ENCODE data around the gene TTI1.
"Not testable (repeated sequence)": the region's sequence is repeated elsewhere in the genome, so short reads cannot be mapped to it uniquely, and the experiment has no call there.

The TTI1 gene

DNA sequence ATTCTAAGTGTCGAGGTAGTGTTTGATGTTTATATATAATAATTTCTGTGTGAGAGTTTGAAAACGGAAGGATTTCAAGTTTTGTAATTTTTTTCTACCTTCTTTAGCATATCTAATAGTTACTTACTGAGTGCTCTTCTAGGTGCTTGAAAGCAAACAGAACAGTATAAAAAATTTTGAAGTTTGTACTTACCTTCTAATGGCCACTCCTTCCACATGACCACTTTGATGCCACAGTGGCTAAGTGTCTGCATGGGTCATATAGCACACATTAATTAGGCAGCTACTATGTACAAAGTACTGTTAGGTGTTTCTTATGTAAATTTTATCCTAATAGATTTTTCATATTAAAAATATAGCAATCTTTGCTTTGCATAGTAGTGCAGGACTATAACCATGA is 21.4 kb upstream of the TTI1 start:
- no peak for DNase-seq

DNA sequence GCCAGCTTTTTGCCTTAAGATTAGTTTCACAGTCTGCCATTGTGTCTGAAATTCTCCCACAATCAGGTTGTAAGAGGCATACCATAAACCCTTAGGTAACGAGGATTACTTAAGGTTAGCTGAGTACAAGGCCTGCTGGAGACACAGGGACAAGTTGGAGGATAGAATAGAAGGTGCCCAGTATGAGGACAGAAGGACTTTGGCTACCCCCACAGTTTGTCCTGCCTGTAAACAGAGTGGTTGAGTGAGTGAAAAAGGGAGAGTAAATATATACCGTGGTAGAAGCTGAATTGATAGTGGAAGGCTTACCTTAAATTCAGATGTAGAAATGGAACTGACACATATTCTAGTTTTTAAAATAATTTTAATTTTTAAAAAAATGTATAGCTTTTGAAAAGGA is 19.6 kb upstream of the TTI1 start:
- no peak for DNase-seq

DNA sequence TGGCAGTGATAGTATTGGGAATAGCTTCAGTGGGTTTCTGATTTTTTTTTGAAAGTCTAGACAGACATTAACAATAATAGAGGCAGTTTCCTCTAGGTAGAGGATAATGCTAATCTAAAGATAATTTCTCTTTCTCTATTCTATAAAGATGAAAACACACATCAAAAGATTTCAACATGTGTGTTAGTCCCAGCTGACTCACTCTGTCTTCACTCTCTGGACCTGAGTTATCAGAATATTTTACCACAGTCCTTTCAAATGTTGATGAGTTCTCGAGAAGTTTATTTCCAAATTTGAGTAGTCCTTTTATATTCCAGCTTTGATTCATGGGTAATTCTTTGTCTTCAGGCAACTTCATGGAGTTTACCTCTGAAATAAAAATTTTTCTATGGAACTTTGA is 17.4 kb upstream of the TTI1 start:
- DNase-seq: no peak

DNA sequence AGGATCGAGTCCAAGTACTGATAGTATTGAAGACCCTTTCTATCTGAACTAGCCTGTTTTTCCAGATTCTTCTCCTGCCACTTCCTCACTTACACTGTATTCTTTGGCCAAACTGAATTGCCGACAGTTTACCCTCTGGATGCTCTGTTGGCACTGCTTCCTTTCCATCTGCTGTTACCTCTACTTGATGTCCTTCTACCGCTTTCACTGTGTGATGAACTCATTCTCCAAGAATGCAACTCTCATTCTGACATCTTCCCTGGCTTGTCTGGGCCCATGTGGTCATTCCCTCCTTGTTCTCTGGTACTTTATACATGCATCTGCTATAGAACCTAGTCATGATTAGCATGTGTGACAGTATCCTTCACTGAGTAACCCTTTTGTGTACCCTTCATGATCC is 16.5 kb upstream of the TTI1 start:
- DNase-seq: peak; percentile 35

DNA sequence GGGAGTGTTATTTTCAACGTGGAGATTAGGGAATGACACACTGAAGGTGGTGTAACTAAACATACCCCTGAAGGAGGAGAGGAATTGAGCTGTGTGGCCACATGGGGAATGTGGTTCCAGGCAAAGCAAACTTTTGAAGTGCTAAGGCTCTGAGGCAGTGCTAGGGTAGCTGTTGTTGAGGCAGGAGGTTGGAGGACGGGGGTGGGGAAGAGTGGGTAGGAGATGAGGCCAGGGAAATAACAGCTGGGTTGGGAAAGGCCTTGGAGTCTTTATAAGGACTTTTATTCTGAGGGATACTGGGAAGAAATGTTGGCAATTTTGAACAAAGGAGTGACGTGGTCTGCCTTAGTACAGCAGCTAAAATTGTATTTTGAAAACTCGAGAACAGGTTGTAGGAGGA is 13.3 kb upstream of the TTI1 start:
- no peak for DNase-seq

DNA sequence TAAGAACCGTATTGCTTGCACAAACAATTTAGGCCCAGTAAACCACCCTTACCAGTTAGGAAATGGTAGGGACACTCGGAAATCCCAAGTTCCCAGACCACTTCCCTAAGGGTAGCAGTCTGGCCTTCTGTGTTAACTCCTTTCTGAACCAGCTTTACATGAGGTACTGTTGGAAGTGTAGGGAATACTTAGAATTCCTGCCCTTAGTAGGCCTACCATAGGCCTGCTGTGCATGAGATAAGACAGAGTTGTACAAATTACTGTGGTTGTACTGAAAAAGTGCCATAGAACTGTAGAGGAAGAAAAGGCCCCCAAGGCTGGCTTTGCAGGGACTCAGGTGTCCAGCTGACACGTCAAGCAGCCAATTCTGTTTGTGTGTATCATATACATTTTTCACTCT is 11.4 kb upstream of the TTI1 start:
- no peak for DNase-seq

DNA sequence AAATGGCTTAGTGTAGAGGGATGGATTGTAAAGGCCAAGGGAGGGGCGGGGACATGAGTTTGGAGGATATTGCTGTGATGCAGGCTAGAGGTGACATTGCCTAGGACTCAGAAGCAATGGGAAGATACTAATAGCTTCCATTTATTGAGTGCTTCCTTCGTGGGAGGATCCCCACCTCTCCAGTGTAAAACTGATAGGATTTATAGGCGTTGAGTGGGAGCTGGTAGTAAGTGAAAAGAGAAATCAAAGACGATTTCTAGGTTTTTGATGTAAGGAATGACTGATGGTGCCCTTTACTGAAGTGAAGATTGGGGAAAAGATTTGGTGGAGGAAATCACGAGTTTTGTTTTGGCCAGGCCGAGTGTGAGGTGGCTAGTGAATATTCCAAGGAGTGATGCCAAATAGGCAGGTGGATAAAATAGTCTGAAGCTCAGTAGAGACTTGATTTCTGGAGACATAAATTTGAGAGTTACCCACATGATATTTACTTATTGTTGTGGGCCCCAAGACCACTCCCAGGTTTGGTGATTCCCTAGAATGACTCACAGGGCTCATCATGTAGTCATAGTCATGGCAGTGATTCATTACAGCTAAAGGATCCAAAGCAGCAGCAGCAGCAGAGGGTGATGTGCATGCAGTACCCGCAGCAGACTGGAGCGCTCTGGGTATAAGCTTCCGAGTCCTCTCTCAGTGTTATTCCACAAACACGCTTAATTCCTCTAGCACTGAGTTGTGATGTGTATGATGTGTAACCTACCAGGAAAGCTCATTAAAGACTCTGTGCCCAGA is 10.4 kb upstream of the TTI1 start:
- peak; percentile 14 for DNase-seq

DNA sequence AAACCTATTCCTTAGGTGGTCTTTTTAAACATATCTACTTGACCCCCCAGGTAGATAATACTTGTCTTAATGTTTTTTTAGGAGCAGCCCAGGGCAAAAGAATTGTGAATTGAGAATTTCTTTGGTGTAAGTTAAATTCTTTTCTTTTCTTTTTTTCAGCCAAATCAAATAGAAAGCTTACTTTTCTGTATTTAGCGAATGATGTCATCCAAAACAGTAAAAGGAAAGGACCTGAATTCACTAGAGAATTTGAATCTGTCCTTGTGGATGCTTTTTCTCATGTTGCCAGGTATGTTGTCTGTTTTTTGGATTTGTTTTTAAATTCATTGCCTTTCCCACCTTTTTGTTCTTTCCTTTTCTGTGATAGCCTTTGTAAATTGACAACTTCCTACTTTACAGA is 7.0 kb upstream of the TTI1 start:
- no peak for DNase-seq

DNA sequence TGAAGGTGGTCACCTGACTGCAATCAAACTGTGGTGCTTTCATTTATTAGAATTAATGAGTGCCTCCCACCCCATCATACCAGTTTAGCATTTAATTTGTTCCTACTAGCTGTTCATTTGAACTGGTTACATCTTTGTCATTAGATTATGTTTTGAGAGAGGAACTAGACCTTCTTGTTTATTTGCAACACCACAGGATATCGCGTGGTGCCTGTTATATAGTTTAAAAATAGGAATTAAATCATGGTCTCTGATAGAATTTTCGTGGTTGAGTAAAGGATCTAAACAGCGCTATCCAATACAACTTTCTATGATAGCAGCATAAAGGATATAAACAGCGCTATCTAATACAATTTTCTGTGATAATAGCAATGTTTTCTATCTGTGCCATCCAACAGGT is 3.1 kb upstream of the TTI1 start:
- DNase-seq: no peak

DNA sequence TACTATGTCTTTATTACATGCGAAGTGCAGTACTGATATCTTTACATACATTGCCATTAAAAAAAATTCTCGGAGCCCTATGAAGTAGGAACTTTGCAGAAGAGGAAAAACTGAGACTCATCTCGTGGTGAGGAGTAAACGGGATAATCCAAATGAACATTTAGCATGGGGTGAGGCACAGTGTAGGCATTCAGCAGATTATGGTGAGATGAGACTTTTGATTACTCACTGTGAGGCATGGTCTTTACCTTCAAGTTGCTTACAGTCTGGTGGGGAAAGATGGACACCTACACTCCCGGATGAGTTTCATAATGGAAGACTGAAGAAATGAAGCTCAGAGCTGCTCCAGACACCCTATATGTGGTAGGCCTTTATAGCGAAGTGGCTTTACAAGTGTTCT is 1.7 kb upstream of the TTI1 start:
- no peak for DNase-seq

DNA sequence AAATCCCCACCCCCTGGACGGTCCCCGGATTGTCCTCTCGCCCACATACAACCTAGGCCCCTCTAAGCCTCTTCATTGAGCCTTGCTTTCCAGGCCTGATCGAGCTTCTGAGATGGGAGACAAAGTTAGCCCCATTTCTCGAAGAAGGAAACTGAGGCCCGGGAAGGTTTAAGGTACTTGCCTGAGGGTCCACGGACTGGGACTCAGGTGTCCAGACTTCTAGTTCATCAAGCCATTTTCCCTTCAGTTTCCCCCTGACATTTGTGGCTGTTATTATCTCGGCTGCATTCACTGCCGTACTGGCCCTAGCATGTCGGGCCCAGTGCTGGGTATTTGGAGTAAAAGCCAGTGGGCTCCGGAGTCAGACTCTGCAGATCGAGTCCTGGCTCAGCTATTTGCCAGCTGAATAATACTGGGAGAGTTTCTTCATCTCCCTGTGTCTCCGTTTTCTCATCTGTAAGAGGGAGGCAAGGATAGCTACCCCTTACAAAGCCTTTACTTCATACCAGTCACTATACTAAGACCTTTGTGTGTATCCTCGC is 923 bp upstream of the TTI1 start:
- DNase-seq: no peak

DNA sequence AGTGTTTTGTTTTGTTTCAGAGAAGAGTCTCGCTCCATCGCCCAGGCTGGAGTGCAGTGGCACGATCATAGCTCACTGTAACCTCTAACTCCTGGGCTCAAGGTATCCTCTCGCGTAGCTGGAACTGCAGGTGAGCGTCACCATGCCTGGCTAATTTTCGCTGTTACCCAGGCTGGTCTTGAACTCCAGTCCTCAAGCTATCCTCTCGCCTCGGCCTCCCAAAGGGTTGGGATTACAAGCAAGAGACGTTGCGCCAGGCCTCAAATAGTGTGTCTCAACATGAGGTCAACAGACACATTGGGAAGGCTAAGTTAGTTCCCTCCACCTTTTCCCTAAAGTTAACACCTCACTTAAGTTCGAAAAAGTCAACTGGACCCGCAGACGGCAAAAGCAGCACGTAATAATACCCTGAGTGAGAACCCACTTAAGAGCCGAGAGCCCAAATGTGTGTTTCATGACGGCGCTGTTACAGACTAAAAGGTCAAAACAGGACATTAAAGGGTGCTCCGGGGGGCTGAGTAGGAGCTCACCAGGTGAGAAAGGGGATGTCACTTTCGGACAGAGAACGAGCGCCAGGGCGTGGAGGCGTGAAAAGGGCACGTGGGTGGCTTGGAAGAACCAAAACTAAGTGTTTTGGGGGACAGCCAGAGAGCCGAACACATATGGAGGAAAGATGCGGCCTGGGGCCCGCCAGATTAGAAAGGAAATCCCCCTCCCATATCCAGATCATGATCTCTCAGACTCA is 499 bp downstream of the TTI1 start:
- peak; percentile 83 for DNase-seq

DNA sequence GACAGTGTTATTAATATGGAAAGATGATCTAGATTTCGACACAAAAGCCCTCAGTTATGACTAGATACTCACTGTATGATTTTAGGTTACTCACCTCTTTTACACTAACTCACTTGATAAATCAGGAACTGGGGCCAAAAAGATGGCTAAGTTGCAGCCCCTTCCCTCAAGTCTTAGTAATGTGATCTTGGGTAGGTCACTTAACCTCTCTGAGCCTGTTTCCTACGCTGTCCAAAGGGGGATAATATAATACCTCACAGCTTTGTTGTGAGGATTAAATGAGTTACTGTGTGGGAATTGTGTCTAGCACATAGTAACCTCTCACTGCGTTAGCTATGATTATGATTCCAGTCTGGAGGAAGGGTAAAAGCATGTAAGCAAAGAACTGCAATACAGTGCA is 1.3 kb downstream of the TTI1 start:
- DNase-seq: no peak

DNA sequence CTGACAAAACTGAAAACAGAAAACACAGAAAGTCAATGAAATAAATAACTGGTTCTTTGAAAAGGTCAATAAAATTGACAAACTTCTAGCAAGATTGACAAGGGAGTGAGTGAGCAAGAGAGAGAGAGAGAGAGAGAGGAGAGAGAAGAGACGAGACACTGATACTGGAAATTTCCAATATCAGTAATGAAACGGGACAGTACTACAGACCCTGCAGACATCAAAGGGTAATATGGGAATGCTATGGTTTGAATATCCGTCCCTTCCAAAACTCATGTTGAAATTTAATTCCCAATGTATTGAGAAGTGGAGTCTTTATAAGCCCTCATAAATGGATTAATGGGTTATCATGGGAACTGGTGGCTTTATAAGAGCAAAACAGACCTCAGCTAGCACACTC is 3.8 kb downstream of the TTI1 start:
- no peak for DNase-seq

DNA sequence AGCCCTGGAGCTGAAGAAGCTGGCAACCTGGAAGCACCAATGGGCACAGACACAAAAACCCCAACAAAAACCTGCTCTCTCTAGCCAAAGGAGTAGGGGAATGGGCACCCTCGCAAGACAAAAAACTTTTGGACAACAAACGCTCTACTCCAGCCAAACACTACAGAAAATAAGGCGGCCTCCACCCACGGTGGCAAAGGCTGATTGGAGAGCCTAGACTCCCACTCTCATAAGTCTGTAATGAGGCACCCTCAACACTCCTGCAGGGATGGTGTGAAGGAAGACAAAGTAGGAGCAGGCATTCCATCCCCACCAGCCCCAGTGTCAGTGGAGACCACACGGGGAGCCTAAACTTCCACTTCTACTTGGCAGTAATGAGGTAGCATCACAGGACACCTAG is 8.8 kb downstream of the TTI1 start:
- no peak for DNase-seq

DNA sequence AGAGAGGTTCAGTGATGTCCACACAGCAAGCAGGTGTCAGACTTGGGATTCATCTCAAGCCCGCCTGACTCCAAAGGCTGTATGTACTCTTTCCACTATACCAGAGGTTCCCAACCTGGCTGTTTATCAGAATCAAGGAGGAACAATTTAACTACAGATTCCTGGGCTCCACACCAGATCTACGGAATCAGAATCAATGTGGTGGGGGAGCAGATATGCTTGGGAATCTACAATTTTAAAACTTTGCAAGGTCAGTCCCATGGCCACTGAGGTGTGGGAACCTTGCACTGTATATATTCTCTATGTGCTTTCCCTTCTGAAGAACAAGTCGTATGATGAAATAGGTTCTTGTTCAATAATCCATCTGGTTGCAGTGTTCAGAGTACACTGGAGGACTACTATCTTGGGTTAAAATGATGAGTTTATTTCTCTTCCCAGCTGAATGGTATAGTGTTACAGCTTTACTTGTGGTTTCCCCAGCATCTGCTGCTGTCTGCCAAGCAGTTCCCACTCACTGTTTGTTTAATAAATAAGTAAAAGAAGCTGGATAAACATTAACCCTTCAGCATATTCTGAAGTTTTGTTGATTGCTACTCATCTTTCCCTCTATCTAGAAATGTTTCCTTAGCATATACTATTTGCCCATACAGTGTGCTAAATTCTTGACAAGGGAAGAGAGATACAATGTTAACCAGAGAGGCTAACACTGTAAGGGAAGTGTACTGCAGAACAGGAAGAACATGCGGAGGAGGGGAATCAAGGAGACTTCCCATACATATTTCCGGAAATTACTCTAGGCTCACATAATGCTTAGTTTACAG is 9.9 kb downstream of the TTI1 start:
- peak; percentile 68 for DNase-seq

DNA sequence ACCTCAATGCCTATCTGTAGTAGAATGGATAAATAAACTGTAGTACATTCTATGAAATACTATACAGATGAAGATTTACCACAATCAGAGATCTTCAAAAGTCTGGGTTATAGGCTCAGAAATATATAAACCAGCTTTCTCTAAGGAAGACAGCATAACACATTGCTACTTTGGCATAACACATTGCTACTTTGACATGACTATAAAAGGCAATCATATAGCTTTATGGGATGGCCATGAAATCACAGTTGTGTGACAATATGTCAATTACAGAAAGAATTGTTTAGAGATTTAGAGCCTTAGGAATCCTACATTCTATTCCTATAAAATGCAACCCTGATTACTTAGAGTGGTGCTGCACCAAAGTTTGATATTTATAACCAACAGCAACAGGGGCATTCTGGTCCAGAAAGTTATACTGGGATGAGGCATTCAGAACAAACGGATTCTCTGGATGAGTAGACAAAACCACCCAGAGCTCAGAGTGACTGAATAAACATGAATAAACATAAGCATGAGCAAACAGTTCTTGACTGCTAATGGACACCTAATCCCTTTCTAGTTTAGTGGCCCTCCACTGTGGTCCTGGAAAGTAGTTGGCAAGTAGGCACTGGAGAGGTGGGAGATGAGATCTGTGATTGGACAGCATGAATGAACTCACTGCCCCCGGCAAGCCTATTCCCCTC is 12.0 kb downstream of the TTI1 start:
- DNase-seq: peak; percentile 62

DNA sequence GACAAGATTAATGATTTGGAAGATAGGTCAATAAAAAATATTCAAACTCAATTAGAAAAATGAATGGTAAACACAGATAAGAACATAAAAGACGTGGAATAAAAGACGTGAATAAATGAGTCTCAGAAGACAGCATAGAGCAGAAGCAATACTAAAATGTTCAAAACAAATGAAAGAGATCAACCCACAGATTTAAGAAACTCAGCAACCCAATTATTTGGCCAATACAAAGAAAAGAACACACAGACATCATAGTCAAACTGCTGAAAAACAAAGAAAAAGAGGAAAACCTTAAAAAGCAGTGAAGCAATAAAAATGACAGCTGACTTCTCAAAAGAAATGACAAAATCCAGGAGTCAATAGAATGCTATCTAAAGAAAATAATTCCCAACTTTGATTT is 14.9 kb downstream of the TTI1 start:
- no peak for DNase-seq

DNA sequence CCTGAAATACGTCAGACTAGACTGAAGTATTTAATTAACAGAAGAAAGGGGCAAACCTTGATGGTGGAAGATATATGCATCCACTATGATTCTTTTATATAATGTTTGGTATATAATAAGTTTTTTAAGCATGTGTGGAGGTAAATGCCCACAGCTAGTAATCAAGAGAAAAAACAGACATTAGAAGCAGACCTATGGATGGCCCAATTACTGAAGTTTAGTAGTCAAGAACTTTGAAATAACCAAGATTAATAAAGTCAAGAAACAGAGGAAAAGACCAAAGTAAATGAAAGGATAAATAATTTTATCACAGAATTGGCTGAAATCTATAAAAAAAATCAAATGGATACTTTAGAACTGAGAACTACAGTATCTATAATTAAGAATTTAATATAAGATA is 15.3 kb downstream of the TTI1 start:
- no peak for DNase-seq

DNA sequence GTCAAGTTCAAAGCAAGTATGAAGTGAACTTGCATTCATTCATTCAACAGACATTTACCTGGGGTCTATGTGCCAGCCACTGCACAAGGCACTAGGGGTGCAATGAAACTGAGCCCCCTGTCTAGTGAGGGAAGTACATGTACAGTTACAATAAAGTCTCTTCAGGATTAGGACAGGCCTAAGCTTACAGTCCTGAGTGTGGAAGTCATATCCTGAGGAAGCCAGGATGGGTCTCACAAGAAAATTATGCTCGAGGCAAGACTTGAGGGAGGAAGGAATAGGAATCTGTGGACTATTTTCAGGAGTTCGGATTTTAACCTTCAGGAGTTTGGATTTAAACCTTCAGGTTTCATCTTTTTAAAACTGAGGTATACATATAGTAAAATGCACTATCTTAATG is 19.4 kb downstream of the TTI1 start:
- DNase-seq: no peak

DNA sequence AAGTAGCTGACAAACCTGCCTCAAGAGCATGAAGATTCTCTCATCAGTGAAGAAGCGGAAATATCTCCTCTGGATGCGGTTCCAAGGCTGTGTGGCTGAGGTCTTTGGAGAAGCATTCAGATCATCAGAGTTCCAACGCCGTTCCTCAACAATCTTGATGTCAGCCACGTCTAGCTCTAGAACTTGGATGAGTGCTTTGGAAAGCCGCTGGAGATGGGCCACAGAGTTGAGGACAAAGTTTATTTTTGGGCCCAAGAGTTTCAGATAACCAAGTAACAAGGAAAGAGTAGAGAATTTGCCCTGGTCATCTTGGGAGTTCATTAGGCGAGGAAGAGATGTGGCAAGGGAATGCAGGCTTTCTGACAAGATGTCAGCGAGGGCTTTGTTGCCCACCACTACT is 20.9 kb downstream of the TTI1 start:
- no peak for DNase-seq

DNA sequence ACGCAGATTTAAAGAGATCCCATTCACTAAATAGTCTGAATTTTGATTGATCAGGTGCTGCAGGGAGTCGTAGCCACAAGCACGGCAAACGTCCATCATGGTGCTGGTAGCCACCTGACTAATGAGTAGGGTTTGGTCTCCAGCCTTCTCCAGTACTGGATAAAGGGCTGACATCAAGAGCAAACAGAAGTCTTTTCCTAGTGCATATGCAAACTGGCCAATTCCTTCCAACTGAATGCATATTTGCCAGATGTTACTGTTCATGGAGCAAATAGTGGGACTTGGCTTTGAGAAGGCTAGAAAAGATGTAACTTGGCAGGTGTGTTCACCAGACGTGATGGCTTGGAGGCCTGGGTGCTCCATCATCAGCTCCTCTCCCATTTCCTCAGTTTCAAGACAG is 21.6 kb downstream of the TTI1 start:
- DNase-seq: no peak

DNA sequence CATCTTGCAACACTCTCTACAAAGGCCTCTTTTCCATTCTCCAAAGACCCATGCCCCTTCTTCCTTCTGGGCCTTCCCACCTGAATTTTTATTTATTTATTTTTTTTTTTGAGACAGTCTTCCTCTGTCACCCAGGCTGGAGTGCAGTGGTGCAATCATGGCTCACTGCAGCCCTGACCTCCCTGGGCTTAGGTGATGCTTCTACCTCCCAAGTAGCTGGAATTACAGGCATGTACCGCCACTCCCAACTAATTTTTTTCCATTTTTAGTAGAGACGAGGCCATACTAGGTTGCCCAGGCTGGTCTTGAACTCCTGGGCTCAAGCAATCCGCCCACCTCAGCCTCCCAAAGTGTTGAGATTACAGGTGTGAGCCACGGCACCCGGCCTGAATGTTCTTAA is 23.8 kb downstream of the TTI1 start:
- DNase-seq: not testable (repeated sequence)
